Activated CD4-positive, CD25-positive, alpha-beta regulatory T cell treated with anti-CD3 and anti-CD28 coated beads, Interleukin-2, amount 50 U/mL, for 72 hours (primary cell): Measurements from ENCODE around the gene HIPK2.
A peak's percentile ranks its signal among the peaks of the same experiment; 100 is the strongest.

Source experiments
- DNase-seq: peaks from one replicate; pipeline ENCODE4 v3.0.0; 2021

The HIPK2 gene

GRCh38 chr7:139777948-139778841 is at the start of gene HIPK2:
TSS of gene HIPK2 (minus strand) at chr7:139777998. CDS start at chr7:139777623, 375 bp downstream.
- peak; percentile 61 for DNase-seq

GRCh38 chr7:139827042-139827441 is 49.2 kb upstream of the HIPK2 start:
- DNase-seq, result no peak

- no peak for DNase-seq
Observed at GRCh38 chr7:139825666-139826290, 48.0 kb upstream of the HIPK2 start.

- DNase-seq, result no peak
Observed at GRCh38 chr7:139823959-139824521, 46.2 kb upstream of the HIPK2 start.

- DNase-seq, result no peak
Observed at GRCh38 chr7:139822855-139823254, 45.1 kb upstream of the HIPK2 start.

GRCh38 chr7:139821349-139822105 is 43.7 kb upstream of the HIPK2 start:
- DNase-seq, result no peak

- DNase-seq, result no peak
Observed at GRCh38 chr7:139820089-139820488, 42.3 kb upstream of the HIPK2 start.

- DNase-seq, result no peak
Observed at GRCh38 chr7:139817249-139817648, 39.5 kb upstream of the HIPK2 start.

- DNase-seq, result no peak
Observed at GRCh38 chr7:139813689-139814088, 35.9 kb upstream of the HIPK2 start.

- DNase-seq, result no peak
Observed at GRCh38 chr7:139813151-139813550, 35.4 kb upstream of the HIPK2 start.

- no peak for DNase-seq
Observed at GRCh38 chr7:139811066-139811465, 33.3 kb upstream of the HIPK2 start.

GRCh38 chr7:139808846-139809442 is 31.1 kb upstream of the HIPK2 start:
- no peak for DNase-seq

- no peak for DNase-seq
Observed at GRCh38 chr7:139808427-139808826, 30.6 kb upstream of the HIPK2 start.

- no peak for DNase-seq
Observed at GRCh38 chr7:139807009-139807408, 29.2 kb upstream of the HIPK2 start.

GRCh38 chr7:139804571-139804970 is 26.8 kb upstream of the HIPK2 start:
- DNase-seq, result no peak

GRCh38 chr7:139799586-139799985 is 21.8 kb upstream of the HIPK2 start:
- DNase-seq, result no peak

GRCh38 chr7:139798892-139799291 is 21.1 kb upstream of the HIPK2 start:
- DNase-seq, result no peak

GRCh38 chr7:139798221-139798620 is 20.4 kb upstream of the HIPK2 start:
- DNase-seq, result no peak

GRCh38 chr7:139797607-139798006 is 19.8 kb upstream of the HIPK2 start:
- no peak for DNase-seq

GRCh38 chr7:139791316-139791715 is 13.5 kb upstream of the HIPK2 start:
- DNase-seq, result no peak

GRCh38 chr7:139784648-139785047 is 6.8 kb upstream of the HIPK2 start:
- DNase-seq, result no peak

- no peak for DNase-seq
Observed at GRCh38 chr7:139783647-139784385, 6.0 kb upstream of the HIPK2 start.
